Measurements from ENCODE around the gene PCNT. TPM values are rescaled to one million over a fixed set of nuclear protein-coding genes. Genes with fewer than 3 reads are reported as not detected.

PCNT gene
- total RNA-seq, 1 experiment from 2014 or later, result 39.6 TPM

DNA sequence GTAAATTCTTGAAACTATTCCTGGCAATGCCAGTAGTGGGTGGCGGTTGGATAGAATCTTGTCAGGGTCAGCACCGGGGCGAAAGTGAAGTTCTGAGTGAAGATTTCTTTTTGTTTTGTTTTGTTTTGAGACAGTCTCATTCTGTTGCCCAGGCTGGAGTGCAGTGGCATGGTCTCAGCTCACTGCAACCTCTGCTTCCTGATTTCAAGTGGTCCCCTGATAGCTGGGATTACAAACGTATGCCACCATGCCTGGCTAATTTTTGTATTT is 33.3 kb downstream of the PCNT start:
- H3K27ac Mint-ChIP-seq, result no peak overlapping the region; a peak in 1 of 7 replicates
- Histone ChIP-seq H3K27ac (ENCODE audit: insufficient read length, low read depth, low read length) (no peak overlapping the region), H3K14ac (ENCODE audit: insufficient read depth, low read length) (no peak overlapping the region), H2BK12ac (ENCODE audit: insufficient read length, low read depth, low read length) (no peak overlapping the region), H4K8ac (replicated peaks; ENCODE audit: insufficient read length, low read depth, low read length) (no peak overlapping the region), H2AFZ (ENCODE audit: low read length) (no peak overlapping the region), H3T11ph (ENCODE audit: low read length) (no peak overlapping the region), H2BK5ac (ENCODE audit: insufficient read length, low read length) (no peak overlapping the region), H4K20me1 (ENCODE audit: control insufficient read depth, insufficient read depth, insufficient read length) (no peaks in the 10 kb centered on the region), H2BK120ac (ENCODE audit: low read depth, low read length, poor library complexity, severe bottlenecking) (no peak overlapping the region), H3K79me1 (ENCODE audit: insufficient read depth, low read depth, low read length, poor library complexity, severe bottlenecking) (no peaks in the 10 kb centered on the region), H3K79me2 (ENCODE audit: insufficient read depth, low read length) (no peaks in the 10 kb centered on the region), H3K9ac (ENCODE audit: extremely low read depth, insufficient read length, low read length) (no peak overlapping the region), H3K4me2 (ENCODE audit: insufficient read depth, insufficient read length, low read length) (no peak overlapping the region), H3K18ac (ENCODE audit: insufficient read length, low read depth, low read length) (no peak overlapping the region), H2BK20ac (ENCODE audit: low read depth, low read length, poor library complexity, severe bottlenecking) (no peak overlapping the region), H3K56ac (ENCODE audit: insufficient read length, low read depth, low read length) (no peak overlapping the region), H2AK5ac (ENCODE audit: insufficient read length, low read length) (no peak overlapping the region), H3K4ac (ENCODE audit: low read depth, low read length) (no peak overlapping the region), H3K9me3 (ENCODE audit: control insufficient read depth, low read depth, low read length) (no peaks in the 10 kb centered on the region), H3K23ac (ENCODE audit: insufficient read length, low read depth, low read length) (no peak overlapping the region), H3K27me3 (ENCODE audit: insufficient read depth, low read length) (no peaks in the 10 kb centered on the region), H2BK15ac (ENCODE audit: low read depth, low read length) (no peak overlapping the region), H3K4me1 (ENCODE audit: insufficient read depth, low read length) (no peaks in the 10 kb centered on the region), H3K23me2 (ENCODE audit: insufficient read length, low read depth, low read length, poor library complexity, severe bottlenecking) (no peaks in the 10 kb centered on the region), H4K91ac (ENCODE audit: insufficient read length, low read depth, low read length) (no peak overlapping the region), H4K5ac (ENCODE audit: insufficient read length, low read depth, low read length) (no peak overlapping the region)
- no peaks in the 10 kb centered on the region for H3K9me3 Mint-ChIP-seq
- no peak overlapping the region for H3K4me3 Mint-ChIP-seq
- DNase-seq, result no peak
- H3K4me1 Mint-ChIP-seq, result no peaks in the 10 kb centered on the region
- WGBS (ENCODE audit: extremely low coverage, insufficient read length, low lambda C conversion rate), result no CpG with 5 or more reads among the region's 4 CpGs
- peaks cover 35 to 74% (median 73%) of the 10 kb centered on the region in 3 experiments for H3K36me3 Mint-ChIP-seq (ENCODE audit: insufficient read depth in 1 of 3, low read depth in 3 of 3)
- TF ChIP-seq, protein P1, sequence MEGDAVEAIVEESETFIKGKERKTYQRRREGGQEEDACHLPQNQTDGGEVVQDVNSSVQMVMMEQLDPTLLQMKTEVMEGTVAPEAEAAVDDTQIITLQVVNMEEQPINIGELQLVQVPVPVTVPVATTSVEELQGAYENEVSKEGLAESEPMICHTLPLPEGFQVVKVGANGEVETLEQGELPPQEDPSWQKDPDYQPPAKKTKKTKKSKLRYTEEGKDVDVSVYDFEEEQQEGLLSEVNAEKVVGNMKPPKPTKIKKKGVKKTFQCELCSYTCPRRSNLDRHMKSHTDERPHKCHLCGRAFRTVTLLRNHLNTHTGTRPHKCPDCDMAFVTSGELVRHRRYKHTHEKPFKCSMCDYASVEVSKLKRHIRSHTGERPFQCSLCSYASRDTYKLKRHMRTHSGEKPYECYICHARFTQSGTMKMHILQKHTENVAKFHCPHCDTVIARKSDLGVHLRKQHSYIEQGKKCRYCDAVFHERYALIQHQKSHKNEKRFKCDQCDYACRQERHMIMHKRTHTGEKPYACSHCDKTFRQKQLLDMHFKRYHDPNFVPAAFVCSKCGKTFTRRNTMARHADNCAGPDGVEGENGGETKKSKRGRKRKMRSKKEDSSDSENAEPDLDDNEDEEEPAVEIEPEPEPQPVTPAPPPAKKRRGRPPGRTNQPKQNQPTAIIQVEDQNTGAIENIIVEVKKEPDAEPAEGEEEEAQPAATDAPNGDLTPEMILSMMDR (conservative IDR thresholded peaks at IDR 0.05), result no peak
- H3K27me3 Mint-ChIP-seq (ENCODE audit: low read depth), result no peaks in the 10 kb centered on the region

Measured in H9 (cell line).